Epidermal melanocyte (primary cell): ENCODE data around the gene RAB3GAP2.
"Not testable (repeated sequence)": the region's sequence is repeated elsewhere in the genome, so short reads cannot be mapped to it uniquely, and the experiment has no call there.

Source experiments
- DNase-seq: peaks from one replicate; pipeline ENCODE4 v3.0.0; 2011; ENCODE audit warnings: low spot score; ENCODE audit not compliant: insufficient read length

Gene RAB3GAP2, protein sequence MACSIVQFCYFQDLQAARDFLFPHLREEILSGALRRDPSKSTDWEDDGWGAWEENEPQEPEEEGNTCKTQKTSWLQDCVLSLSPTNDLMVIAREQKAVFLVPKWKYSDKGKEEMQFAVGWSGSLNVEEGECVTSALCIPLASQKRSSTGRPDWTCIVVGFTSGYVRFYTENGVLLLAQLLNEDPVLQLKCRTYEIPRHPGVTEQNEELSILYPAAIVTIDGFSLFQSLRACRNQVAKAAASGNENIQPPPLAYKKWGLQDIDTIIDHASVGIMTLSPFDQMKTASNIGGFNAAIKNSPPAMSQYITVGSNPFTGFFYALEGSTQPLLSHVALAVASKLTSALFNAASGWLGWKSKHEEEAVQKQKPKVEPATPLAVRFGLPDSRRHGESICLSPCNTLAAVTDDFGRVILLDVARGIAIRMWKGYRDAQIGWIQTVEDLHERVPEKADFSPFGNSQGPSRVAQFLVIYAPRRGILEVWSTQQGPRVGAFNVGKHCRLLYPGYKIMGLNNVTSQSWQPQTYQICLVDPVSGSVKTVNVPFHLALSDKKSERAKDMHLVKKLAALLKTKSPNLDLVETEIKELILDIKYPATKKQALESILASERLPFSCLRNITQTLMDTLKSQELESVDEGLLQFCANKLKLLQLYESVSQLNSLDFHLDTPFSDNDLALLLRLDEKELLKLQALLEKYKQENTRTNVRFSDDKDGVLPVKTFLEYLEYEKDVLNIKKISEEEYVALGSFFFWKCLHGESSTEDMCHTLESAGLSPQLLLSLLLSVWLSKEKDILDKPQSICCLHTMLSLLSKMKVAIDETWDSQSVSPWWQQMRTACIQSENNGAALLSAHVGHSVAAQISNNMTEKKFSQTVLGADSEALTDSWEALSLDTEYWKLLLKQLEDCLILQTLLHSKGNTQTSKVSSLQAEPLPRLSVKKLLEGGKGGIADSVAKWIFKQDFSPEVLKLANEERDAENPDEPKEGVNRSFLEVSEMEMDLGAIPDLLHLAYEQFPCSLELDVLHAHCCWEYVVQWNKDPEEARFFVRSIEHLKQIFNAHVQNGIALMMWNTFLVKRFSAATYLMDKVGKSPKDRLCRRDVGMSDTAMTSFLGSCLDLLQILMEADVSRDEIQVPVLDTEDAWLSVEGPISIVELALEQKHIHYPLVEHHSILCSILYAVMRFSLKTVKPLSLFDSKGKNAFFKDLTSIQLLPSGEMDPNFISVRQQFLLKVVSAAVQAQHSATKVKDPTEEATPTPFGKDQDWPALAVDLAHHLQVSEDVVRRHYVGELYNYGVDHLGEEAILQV (N-terminal part only)

DNA sequence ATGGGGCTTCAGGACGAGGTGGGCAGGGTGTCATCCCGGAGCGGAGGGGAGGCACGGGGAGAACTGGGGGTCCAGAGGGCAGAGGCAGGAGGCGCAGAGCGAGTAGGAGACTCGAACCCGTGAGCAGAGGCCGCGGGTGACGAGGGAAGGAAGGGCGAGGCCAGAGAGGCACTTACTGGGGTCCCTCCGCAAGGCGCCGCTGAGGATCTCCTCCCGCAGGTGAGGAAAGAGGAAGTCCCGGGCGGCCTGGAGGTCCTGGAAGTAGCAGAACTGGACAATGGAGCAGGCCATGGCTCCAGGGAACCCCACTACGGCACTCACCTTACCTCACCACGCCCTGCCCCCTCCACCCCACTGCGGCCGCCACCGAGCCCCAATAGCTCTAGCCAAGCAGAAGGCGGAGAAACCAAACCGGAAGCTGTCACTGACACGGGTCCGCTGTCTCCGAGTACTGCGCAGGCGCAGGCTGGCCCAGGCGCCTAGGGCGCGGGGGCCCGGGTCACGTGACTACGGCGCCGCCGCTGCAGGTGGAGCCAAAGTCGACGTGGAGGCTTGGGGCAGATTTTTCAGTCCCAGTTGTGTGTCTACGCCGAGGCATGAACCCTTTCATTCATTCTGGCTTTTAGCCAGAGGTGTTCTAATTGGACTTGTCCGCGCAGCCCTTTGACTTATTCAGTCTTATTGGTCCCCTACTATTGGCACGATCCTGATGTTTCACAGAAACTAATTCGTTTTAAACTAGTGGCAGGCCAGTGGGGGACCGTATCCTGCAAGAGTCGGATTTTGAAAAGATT lies at the start of gene RAB3GAP2:
RAB3GAP2 (minus strand) TSS at position 407 of the 794 bp plus-strand sequence; CDS start at position 291, 116 bp downstream.
- peak; percentile 95 for DNase-seq

DNA sequence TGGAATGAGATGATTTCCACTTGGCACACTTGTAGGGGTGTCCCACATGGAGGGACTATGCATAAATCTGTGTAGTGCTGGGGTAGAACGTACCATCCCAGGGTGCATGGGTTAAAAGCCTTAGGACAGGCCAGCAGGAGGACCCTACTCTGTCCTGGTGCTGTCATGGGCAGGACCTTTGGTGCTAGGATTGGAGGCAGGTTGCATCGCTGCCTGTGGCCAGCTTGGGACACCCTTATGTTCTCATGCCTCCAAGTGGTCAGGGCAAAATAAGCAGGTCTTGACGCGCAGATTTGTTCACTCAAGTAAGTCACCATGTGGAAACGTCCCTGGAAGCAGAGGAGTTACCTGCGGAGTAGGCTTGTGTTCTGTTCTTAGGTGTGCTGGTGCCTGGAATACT lies 49.5 kb upstream of the RAB3GAP2 start:
- no peak for DNase-seq

DNA sequence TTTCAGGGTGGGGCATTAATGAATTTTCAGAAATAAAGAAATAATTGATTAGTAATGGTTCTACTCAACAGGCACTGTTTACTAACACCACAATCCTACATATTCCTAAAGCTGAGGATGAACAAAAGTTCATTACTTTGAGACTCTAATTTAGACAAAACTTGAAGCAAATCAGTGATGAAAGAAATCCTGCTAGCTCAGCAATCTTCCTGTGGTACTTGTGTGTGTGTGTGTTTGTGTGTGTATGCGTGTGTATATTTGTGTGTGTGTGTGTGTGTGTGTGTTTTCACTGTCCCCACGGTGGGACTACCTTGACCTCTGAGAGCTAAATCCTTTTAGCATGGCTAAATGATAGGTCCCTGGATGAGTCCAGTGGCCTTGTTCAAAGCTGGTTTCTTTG lies 48.5 kb upstream of the RAB3GAP2 start:
- no peak for DNase-seq

DNA sequence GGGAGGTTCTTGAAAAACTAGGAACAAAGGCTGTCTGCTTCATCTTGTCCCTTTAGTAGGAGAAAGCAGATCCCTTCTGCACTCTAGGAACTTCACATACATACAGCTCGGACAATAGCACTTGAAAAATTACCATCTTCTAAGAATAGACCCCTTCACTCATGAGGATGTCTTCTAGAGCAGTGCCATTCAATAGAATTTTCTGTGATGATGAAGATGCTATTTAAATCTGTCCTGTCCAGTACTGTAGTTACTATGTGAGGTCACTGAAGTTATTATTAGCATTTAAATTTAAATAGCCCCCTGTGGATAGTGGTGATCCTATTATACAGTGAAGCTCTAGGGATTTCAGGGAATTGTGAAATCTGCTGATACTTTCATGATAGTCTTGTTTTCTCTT lies 46.4 kb upstream of the RAB3GAP2 start:
- DNase-seq, result no peak

DNA sequence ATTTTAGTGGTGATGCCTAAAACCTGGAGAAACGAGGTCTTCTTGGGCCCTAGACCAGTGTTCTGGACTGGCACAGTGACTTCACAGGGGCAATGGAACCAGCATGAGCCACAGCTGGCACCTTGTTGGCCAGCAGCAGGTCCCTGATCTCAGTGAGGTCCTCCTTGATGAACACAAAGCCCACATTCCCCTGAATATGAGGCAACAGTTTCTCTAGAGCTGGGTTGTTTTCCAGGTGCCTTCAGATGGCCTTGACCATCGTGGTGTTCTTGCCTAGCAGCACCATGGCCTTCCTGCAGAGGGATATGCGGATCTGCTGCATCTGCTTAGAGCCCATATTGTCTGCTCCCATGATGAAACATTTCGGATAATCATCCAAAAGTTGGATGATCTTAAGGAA lies 44.9 kb upstream of the RAB3GAP2 start:
- DNase-seq, result no peak

DNA sequence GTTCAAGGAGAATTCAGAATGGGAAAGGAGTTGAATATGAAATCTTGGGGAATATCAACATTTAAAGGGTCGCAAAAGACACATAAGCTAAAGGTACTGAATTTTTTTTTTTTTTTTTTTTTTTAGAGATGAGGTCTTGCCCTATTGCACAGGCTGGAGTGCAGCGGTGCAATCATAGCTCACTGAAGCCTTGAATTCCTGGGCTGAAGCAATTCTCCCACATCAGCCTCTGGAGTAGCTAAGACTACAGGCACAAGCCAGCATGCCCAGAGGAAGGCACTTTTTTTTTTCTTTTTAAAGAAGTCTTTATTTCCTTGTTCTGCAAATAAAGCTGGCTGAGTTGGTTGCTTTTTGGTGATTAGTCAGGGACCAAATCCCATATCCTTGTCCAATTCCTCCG lies 44.1 kb upstream of the RAB3GAP2 start:
- no peak for DNase-seq

DNA sequence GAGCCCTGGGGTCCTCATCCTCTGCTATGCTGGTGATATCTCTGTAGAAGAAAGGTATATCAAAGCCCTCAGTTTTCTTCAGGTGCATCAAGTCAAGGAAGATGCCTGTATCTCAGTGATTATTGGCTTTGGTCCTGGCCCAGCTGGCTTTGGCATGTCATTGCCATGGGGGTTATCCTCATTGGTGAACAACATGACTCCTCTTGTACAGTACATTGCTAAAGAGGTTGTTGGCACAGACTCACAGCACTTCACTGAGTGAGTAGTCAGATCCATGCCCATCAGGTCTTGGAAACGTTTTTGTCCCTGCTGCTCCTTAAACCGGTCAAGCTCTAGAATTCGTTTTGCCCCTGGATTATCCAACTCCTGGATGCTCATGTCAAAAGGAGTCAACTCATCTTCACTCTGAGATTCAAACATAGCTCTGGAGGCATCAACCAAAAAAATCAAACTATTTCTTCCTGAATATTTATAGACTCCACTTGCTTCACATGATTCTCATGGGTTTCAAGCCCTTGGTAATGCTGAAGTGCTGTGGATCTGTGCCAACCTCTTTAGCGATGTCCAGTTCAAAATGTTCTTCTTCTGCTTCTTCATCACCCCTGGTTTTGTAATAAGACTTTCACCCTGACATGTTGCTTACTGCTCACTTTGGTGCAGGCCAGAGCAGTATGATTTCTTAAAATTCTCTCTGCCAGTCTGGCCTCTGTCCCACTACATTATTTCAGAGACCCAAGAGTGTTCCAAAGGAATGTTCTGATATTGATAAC lies 43.0 kb upstream of the RAB3GAP2 start:
- no peak for DNase-seq

DNA sequence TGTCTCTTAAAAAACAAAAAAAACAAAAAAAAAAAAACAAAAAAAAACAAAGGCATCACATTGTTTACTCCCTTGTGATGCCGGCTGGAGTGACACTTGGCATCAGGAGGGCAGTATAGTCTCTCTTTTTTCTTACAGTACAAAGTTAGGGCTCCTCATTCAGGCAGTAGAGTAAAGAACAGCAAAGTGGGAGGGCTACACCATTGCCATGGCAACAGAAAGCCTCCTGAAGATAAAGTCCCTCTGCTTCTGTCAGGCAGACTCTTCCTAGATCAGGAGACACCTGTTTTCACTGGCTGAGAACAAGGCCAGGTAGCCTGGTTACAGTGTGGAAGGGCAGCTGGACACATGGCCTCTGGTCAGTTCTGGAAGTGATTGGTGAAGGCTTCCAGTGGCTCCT lies 41.3 kb upstream of the RAB3GAP2 start:
- no peak for DNase-seq

DNA sequence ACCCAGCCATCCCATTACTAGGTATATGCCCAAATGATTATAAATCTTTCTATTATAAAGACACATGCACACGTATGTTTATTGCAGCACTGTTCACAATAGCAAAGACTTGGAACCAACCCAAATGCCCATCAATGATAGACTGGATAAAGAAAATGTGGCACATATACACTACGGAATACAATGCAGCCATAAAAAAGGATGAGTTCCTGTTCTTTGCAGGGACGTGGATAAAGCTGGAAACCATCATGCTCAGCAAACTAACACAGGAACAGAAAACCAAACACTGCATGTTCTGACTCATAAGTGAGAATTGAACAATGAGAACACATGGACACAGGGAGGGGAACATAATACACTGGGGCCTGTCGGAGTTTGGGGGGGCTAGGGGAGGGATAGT lies 37.9 kb upstream of the RAB3GAP2 start:
- not testable (repeated sequence) for DNase-seq

DNA sequence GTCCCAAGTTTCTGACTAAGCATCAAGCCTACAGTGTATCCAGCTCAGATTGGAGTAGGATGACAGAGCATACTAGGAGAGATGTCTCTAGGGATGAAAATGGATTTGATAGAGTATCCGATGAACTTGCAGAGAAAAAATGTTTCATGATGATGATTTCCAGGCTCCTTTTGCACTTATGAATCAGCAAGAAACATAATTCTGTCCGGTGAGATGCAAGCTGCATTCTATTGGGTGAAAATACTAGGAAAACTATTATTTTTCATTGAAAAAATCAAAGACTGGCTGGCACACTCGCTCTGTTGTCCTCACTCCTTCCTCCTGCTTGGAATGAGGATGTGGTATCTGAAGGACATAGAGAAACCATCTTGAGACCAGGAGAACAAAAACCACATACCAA lies 35.4 kb upstream of the RAB3GAP2 start:
- no peak for DNase-seq

DNA sequence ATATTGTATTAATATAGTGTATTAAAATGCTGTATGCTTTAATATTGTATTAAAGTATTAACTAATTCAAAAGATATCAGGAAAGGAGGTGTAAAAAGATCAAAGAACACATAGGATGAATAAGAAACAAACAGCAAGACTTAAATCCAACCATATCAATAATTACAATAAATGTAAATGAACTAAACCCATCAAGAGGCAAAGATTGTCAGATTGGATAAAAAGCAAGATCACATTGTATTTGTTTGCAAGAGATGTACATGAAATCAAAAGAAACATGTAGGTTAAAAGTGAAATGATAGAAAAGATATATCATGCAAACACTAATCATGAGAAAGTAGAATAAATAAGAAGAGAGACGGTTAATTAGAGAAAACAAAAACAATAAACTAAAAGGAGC lies 34.1 kb upstream of the RAB3GAP2 start:
- no peak for DNase-seq

DNA sequence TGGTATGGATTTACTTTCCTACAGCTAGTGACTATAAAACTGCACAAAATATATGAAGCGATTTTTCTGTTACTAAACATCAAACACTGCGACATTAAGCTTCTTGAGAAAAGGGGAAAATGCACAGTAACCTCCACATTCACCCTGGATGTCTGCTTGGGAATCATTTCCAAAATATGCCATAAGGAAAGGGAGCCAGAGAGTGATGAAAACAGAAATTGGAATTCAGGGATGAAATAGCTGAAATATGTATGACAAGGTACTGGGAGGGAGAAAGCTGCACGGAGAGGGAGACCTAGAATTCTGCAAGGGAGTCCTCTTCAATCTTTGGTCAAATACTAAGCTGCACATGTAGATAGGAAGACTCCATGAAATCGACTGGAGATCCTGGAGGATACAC lies 31.6 kb upstream of the RAB3GAP2 start:
- no peak for DNase-seq

DNA sequence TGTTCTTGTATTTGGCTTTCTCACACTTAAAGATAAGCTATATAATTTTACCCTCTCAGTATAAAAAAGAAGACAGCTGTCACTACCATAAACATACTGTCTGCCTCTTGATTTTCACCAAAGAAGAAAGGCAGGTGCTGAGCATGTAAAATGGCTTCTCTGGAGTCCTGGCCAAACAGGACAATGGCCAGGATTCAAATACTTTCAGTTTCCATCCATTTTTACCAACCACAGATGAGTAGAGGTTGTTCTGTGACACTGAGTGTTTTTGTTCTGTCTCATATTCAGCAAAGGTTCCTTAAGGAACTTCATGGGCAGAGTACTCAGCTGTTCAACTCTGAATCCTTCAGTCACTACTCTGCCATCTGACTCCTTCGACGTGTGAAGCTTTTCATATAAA lies 29.4 kb upstream of the RAB3GAP2 start:
- DNase-seq, result no peak

DNA sequence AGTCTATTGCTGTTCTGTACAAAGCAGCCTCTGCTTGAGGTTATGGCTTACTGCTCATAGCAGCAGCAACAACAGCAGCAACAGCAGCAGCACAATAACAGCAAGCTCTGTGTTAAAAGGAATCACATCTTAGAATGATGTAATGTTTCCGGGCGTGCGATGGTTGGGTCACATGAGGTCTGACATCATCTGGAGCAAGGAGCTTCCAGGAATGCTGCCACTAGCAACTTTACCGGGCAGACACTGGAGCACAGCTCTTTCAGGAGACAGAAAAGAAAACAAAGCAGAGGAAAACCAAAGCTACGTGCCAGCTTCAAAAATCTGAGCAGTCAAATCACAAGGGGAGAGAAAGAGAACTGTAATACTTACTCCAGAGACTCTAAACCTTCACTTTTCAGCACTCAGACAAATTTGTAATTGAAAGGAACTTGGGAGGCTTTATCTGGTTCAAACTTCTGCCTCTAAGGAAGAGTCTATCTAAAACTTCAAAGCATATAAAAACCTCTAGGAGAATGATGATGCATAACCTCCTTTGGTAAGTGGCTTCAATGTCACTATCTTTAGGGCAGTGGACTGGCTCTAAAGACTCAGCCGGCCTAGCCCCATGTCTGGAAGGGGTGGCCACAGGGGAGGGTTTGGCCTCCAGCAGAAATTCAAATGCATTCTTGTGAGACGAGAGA lies 28.3 kb upstream of the RAB3GAP2 start:
- DNase-seq, result peak; percentile 65

DNA sequence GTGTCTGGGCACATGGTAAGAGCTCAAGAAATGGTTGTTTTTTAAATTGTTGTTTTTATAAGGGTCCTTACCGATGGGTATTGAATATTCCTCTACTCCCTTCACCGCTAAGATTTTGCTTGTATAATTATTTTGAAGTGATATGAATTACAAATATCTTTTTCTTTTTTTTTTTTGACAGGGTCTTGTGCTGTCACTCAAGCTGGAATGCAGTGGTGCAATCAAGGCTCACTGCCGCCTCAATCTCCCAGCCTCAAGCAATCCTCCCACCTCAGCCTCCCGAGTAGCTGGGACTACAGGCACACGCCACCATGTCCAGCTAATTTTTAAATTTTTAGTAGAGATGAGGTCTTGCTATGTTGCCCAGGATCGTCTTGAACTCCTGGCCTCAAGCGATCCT lies 27.1 kb upstream of the RAB3GAP2 start:
- no peak for DNase-seq

DNA sequence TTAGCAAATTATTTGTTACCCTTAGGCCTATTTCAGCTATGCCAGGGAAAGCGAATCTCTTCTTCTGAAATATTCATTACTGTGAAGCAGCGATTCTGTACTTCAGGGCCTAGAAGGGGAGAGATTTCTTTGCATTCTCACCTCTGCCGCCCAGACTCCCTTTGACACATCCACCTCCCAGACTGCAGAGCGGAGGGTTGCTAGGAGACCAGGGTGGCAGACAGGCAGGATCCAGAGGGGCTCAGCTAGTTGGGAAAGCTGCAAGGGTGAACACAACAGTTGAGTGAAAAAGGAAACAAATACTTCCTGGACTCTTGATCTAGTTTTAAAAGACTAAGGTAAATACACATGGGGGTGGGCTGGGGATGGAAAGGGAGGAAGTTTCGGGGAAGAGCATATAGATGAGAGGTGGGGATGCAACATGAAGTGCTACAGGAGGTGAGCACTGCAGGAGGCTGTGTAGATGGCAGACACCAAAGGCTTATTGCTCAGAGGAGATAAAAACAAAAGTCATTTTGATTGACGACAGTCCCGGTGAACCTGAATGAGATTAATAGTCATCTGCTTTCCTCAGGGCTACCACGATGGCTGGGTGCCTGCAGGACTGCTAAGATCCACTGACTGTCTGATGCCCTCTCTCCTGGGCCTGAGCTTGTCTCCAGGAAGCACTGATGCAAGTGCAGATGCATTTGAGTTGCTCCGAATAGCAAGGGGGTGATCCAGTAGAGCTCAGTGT lies 26.4 kb upstream of the RAB3GAP2 start:
- no peak for DNase-seq

DNA sequence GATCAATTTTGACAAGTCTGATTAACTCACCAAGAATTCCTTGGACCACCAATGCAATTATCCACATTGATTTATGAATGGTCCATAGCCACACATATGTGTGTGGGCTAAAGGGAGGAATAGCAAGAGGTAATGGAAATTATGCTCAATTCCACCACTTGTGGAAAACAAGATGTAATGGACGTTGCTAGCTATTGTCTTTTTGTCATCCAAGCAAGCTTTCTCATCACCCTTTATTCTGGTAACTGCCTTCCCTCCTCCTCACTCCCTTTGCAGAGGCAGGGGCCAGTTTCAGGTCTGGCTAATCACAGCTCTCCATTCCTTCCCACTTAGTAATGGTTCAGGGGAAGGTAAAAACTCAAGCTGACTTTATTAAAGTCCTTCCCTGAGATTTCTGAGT lies 24.7 kb upstream of the RAB3GAP2 start:
- no peak for DNase-seq

DNA sequence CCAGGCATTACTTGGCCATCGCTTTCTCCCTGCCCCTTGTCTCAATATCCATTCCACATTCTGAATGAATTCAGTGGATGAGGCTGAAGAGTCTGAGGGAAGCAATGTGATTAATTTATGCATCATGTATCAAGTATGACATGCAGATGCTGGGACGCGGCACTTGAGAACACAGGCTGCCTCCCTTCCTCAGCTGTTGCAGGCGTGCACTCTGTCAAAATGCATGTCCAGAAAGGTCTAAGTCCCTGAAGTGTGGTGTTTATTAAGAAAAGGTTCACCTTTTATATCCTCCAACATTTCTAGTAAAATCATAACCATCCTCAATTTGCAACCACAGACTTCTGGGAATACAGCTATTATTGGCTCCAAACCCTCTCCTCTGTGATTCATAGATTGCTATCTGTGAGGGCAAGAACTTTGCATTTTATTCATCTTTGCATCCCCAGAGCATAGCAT lies 22.6 kb upstream of the RAB3GAP2 start:
- no peak for DNase-seq

DNA sequence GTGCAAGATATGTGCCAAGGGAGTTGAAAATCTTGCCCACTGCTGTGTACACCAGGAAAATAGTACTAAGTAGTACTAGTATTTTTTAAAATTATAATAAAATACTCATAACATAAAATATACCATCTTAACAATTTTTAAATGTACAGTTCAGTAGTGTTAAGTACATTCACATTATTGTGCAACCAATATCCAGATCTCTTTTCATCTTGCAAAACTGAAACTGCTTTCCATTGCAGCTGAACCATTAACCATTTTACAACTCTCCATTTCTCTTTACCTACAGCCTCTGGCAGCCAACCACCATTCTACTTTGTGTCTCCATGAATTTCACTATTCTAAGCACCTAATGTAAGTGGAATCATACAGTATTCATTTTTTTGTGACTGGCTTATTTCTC lies 19.3 kb upstream of the RAB3GAP2 start:
- DNase-seq, result no peak
